SK-N-SH (cell line): ENCODE results near the gene RFX3. TPM values are rescaled to one million over a fixed set of nuclear protein-coding genes. Genes with fewer than 3 reads are reported as not detected.

ENCODE experiments used
- CTCF ChIA-PET: fragments of 300-600, 350-600 bp; formaldehyde crosslinking; extraction: SDS; loops from one replicate; lab custom pipeline; 2021; lab: Yijun Ruan, JAX
- POLR2A ChIA-PET: fragments of 350-600 bp; sonication (Branson Sonifier 250); formaldehyde crosslinking; extraction: SDS; loops from one replicate; lab custom pipeline; 2020; ENCODE audit warnings: antibody characterized with exemption, inconsistent platforms; lab: Yijun Ruan, JAX
- DNase-seq: peaks from one replicate; pipeline ENCODE4 v3.0.0; 2012
- H2AFZ ChIP-seq: fragments of 200-600 bp; sonication (generic); 2 replicates; pipeline ENCODE4 v1.8.1; 2016; ENCODE audit warnings: antibody characterized with exemption, mild to moderate bottlenecking, low read depth
- H3F3A ChIP-seq: fragments of 200-600 bp; sonication (generic); replicated peaks from 2 replicates; pipeline ENCODE3; 2016; ENCODE audit warnings: antibody characterized with exemption, mild to moderate bottlenecking; ENCODE audit not compliant: insufficient read depth
- H3K27ac ChIP-seq, 2 experiments: fragments of 200-500 bp in 1 of 2; fragments of 200-600 bp in 1 of 2; sonication (Bioruptor generic) in 1 of 2; sonication (generic), shearing (Covaris generic) in 1 of 2; 2 replicates each; pipeline versions ENCODE4 v1.5.1 to v1.6.1; 2014 to 2016; ENCODE audit warnings: low read depth in 2 of 2, inconsistent platforms in 1 of 2, low read length in 1 of 2, mild to moderate bottlenecking in 1 of 2, mixed read lengths in 1 of 2
- H3K27me3 ChIP-seq: fragments of 200-600 bp; sonication (generic), shearing (Covaris generic); 2 replicates; pipeline ENCODE4 v1.6.1; 2016; ENCODE audit warnings: mixed run types; ENCODE audit not compliant: insufficient read depth
- H3K36me3 ChIP-seq, 2 experiments: fragments of 200-500 bp in 1 of 2; fragments of 200-600 bp in 1 of 2; sonication (Bioruptor generic) in 1 of 2; sonication (generic) in 1 of 2; replicated peaks in 1 of 2; 2 replicates each; pipeline versions ENCODE3 to v1.5.1; 2014 to 2016; ENCODE audit warnings: low read length in 1 of 2, mild to moderate bottlenecking in 1 of 2; ENCODE audit not compliant: insufficient read depth in 2 of 2, control insufficient read depth in 1 of 2
- H3K4me1 ChIP-seq, 2 experiments: fragments of 200-500 bp in 1 of 2; fragments of 200-600 bp in 1 of 2; sonication (Bioruptor generic) in 1 of 2; sonication (generic), shearing (Covaris generic) in 1 of 2; 2 replicates each; pipeline versions ENCODE4 v1.5.1 to v1.6.1; 2014 to 2016; ENCODE audit warnings: low read depth in 1 of 2, low read length in 1 of 2, mixed run types in 1 of 2; ENCODE audit not compliant: insufficient read depth in 2 of 2, control insufficient read depth in 1 of 2
- H3K4me2 ChIP-seq: fragments of 200-600 bp; sonication (generic), shearing (Covaris generic); 2 replicates; pipeline ENCODE4 v1.6.1; 2017; ENCODE audit warnings: mixed run types
- H3K4me3 ChIP-seq, 2 experiments: fragments of 200-500 bp in 1 of 2; fragments of 200-600 bp in 1 of 2; sonication (Bioruptor generic) in 1 of 2; sonication (generic), shearing (Covaris generic) in 1 of 2; 2 replicates each; pipeline versions ENCODE4 v1.5.1 to v1.8.1; 2014 to 2016; ENCODE audit warnings: low read depth in 2 of 2, inconsistent platforms in 1 of 2, low read length in 1 of 2, mild to moderate bottlenecking in 1 of 2, mixed read lengths in 1 of 2, moderate library complexity in 1 of 2
- H3K79me2 ChIP-seq: fragments of 200-600 bp; sonication (generic); 2 replicates; pipeline ENCODE4 v1.8.1; 2017; ENCODE audit warnings: mild to moderate bottlenecking; ENCODE audit not compliant: insufficient read depth
- H3K9ac ChIP-seq: fragments of 200-600 bp; sonication (generic); 2 replicates; pipeline ENCODE4 v1.6.1; 2017; ENCODE audit warnings: mixed run types
- H3K9me2 ChIP-seq: fragments of 200-600 bp; sonication (generic); 2 replicates; pipeline ENCODE4 v1.6.1; 2017; ENCODE audit warnings: mixed run types
- H3K9me3 ChIP-seq: fragments of 200-600 bp; sonication (generic); 2 replicates; pipeline ENCODE4 v1.6.1; 2017; ENCODE audit warnings: mixed run types, mild to moderate bottlenecking, moderate library complexity
- H4K20me1 ChIP-seq: fragments of 200-600 bp; sonication (generic); 2 replicates; pipeline ENCODE4 v1.6.1; 2017; ENCODE audit warnings: mild to moderate bottlenecking, mixed run types; ENCODE audit not compliant: insufficient read depth
- CHD2 ChIP-seq: fragments of 150-350 bp; IDR thresholded peaks from 2 replicates; pipeline ENCODE4 v1.6.1; 2018; ENCODE audit warnings: low read length; ENCODE audit not compliant: partially characterized antibody
- FOSL2 ChIP-seq: IDR thresholded peaks from 2 replicates; pipeline ENCODE4 v1.4.0; 2012; ENCODE audit warnings: low read depth, mild to moderate bottlenecking, moderate library complexity, borderline replicate concordance
- FOXM1 ChIP-seq: IDR thresholded peaks from 2 replicates; pipeline ENCODE4 v1.4.0; 2012; ENCODE audit warnings: low read depth, mild to moderate bottlenecking
- JUND ChIP-seq: IDR thresholded peaks from 2 replicates; pipeline ENCODE4 v1.4.0; 2012
- NFIC ChIP-seq: IDR thresholded peaks from 2 replicates; pipeline ENCODE4 v1.4.0; 2012; ENCODE audit warnings: borderline replicate concordance
- RCOR1 ChIP-seq: fragments of 150-350 bp; IDR thresholded peaks from 2 replicates; pipeline ENCODE4 v1.6.1; 2017; ENCODE audit warnings: antibody characterized with exemption, low read length
- TEAD4 ChIP-seq: IDR thresholded peaks from 2 replicates; pipeline ENCODE4 v1.4.0; 2012; ENCODE audit warnings: mild to moderate bottlenecking, borderline replicate concordance; ENCODE audit not compliant: insufficient read depth
- USF1 ChIP-seq: IDR thresholded peaks from 2 replicates; pipeline ENCODE4 v1.4.0; 2012; ENCODE audit warnings: low read depth, borderline replicate concordance
- WGBS: methylation state at CpG from one replicate; pipeline ENCODE4 v1.1.6; 2017; ENCODE audit warnings: low lambda C conversion rate; 5-methylcytosine and 5-hydroxymethylcytosine counted together
- polyA plus RNA-seq, 3 experiments: library from polyadenylated mRNA; depleted of rRNA; stranded (reverse); fragments of >200 nt; gene quantifications; 2 replicates each; pipeline ENCODE4 v1.2.3, GENCODE V29; 2012
- TF ChIP-seq, protein P1 (sequence below): fragments of 150-350 bp; IDR thresholded peaks from 2 replicates; pipeline ENCODE4 v1.6.1; 2017; ENCODE audit warnings: antibody characterized with exemption, low read length, low read depth, borderline replicate concordance

Gene RFX3
- polyA plus RNA-seq, 1 of the 3 experiments (the other 2 are of a cell fraction), result 1.7 TPM

GRCh38 chr9:3330792-3331420 is 194.9 kb downstream of the RFX3 start:
- TF ChIP-seq, protein P1, sequence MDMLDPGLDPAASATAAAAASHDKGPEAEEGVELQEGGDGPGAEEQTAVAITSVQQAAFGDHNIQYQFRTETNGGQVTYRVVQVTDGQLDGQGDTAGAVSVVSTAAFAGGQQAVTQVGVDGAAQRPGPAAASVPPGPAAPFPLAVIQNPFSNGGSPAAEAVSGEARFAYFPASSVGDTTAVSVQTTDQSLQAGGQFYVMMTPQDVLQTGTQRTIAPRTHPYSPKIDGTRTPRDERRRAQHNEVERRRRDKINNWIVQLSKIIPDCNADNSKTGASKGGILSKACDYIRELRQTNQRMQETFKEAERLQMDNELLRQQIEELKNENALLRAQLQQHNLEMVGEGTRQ, result no peak
- TF ChIP-seq USF1 (no peak), NFIC (peak; percentile 11; the same call in 1 of the 2 replicates), RCOR1 (no peak), FOXM1 (no peak), CHD2 (no peak)
- no peak overlapping the region for H2AFZ ChIP-seq
- ChIA-PET POLR2A (no interaction called here), CTCF (interaction anchor here (1.0 to 1.5 kb wide), 8 partner anchors 12 to 145 kb away, joined by 3 to 5 read pairs (median 4); no protein-coding TSS in a partner anchor)
- H3K4me1 ChIP-seq, result peaks cover 0 to 3% of the 10 kb centered on the region in 2 experiments; a peak in 2 of 4 replicates
- peaks cover 0 to 4% of the 10 kb centered on the region in 2 experiments for H3K36me3 ChIP-seq
- DNase-seq, result no peak
- no peaks in the 10 kb centered on the region for H3K9me2 ChIP-seq
- H3K79me2 ChIP-seq, result no peaks in the 10 kb centered on the region
- H3K9ac ChIP-seq, result no peak overlapping the region
- no peak overlapping the region for H3K4me3 ChIP-seq
- H3K27ac ChIP-seq, result peak overlapping the region in 1 of 2 experiments; percentile 45; a peak in 2 of 4 replicates
- H3K27me3 ChIP-seq, result no peaks in the 10 kb centered on the region
- no peaks in the 10 kb centered on the region for H4K20me1 ChIP-seq
- H3F3A ChIP-seq, result peaks cover 26% of the 10 kb centered on the region
- H3K4me2 ChIP-seq, result no peak overlapping the region
- no peaks in the 10 kb centered on the region for H3K9me3 ChIP-seq

GRCh38 chr9:3329361-3329760 is 196.4 kb downstream of the RFX3 start:
- H3K9me3 ChIP-seq, result no peaks in the 10 kb centered on the region
- TF ChIP-seq JUND (peak; percentile 31; the same call in 1 of the 2 replicates), TEAD4 (no peak), FOXM1 (no peak), FOSL2 (peak; percentile 24; the same call in 1 of the 2 replicates), NFIC (0 out of 2 replicates have a peak, but pooled peaks have one; percentile 14)
- peak overlapping the region in 1 of 2 experiments; percentile 7; a peak in 1 of 4 replicates for H3K27ac ChIP-seq
- no peaks in the 10 kb centered on the region for H3K79me2 ChIP-seq
- H3K36me3 ChIP-seq, result peaks cover 0 to 4% of the 10 kb centered on the region in 2 experiments
- H4K20me1 ChIP-seq, result no peaks in the 10 kb centered on the region
- no peak overlapping the region for H2AFZ ChIP-seq
- no peaks in the 10 kb centered on the region for H3K9me2 ChIP-seq
- no peak overlapping the region for H3K4me3 ChIP-seq
- POLR2A ChIA-PET, result no interaction called here
- peaks cover 0 to 3% of the 10 kb centered on the region in 2 experiments; a peak in 2 of 4 replicates for H3K4me1 ChIP-seq
- CTCF ChIA-PET, result no interaction called here
- no peak overlapping the region for H3K9ac ChIP-seq
- no peaks in the 10 kb centered on the region for H3K27me3 ChIP-seq
- no peak for DNase-seq
- WGBS, result 52% methylated on average over 2 of the region's 2 CpGs
- peaks cover 26% of the 10 kb centered on the region for H3F3A ChIP-seq
- H3K4me2 ChIP-seq, result no peak overlapping the region; the same call in 1 of the 2 replicates
